Measurements from ENCODE around the gene MMP14. TPM values are rescaled to one million over a fixed set of nuclear protein-coding genes. Genes with fewer than 3 reads are reported as not detected.
"Not testable (repeated sequence)": the region's sequence is repeated elsewhere in the genome, so short reads cannot be mapped to it uniquely, and the experiment has no call there.

The MMP14 gene
- total RNA-seq, 4 donors from 2014 or later, result 108 to 208 (median 166) TPM

- TF ChIP-seq CTCF (IDR thresholded peaks at IDR 0.05), result peak in 1 of 3 donors; percentile 24
- DNase-seq (ENCODE audit: low spot score) (no peak), ATAC-seq (ENCODE audit: low FRiP score) (peak; percentile 82)
Observed at GRCh38 chr14:22822571-22823098, 13.8 kb upstream of the MMP14 start.

- no peak for ATAC-seq (ENCODE audit: low FRiP score)
- no peak for TF ChIP-seq CTCF (IDR thresholded peaks at IDR 0.05)
- no peak for DNase-seq (ENCODE audit: low spot score)
Observed at GRCh38 chr14:22824711-22825359, 11.6 kb upstream of the MMP14 start.

GRCh38 chr14:22829076-22829660 is 7.2 kb upstream of the MMP14 start:
- not testable (repeated sequence) for ATAC-seq (ENCODE audit: low FRiP score); DNase-seq (ENCODE audit: low spot score)

- DNase-seq (ENCODE audit: low spot score) (no peak), ATAC-seq (ENCODE audit: low FRiP score) (peak; percentile 93)
- TF ChIP-seq CTCF (IDR thresholded peaks at IDR 0.05), result no peak
Observed at GRCh38 chr14:22829661-22830442, 6.5 kb upstream of the MMP14 start, which contains the start of gene MRPL52. Gene MRPL52 (plus strand): TSS chr14:22829887. CDS start chr14:22829913, 26 bp downstream.

- TF ChIP-seq CTCF (IDR thresholded peaks at IDR 0.05), result no peak
- no peak for DNase-seq (ENCODE audit: low spot score)
- ATAC-seq (ENCODE audit: low FRiP score), result no peak
Observed at GRCh38 chr14:22830443-22831010, 5.9 kb upstream of the MMP14 start.

- TF ChIP-seq CTCF (IDR thresholded peaks at IDR 0.05), result no peak
- no peak for ATAC-seq (ENCODE audit: low FRiP score)
- DNase-seq (ENCODE audit: low spot score), result no peak
Observed at GRCh38 chr14:22835505-22835904, 880 bp upstream of the MMP14 start.

Measured in omental fat pad (tissue), 4 donors.